ENCODE results near the gene PSMG3.
A peak's percentile ranks its signal among the peaks of the same experiment; 100 is the strongest.

PSMG3 gene

GRCh38 chr7:1557006-1557405 lies 12.8 kb downstream of the PSMG3 start:
- no peak for DNase-seq

- no peak for DNase-seq
Measured at GRCh38 chr7:1555813-1556543, 13.9 kb downstream of the PSMG3 start, which contains the start of gene TMEM184A. TMEM184A (minus strand) TSS chr7:1556205; CDS start chr7:1555484, 721 bp downstream.

GRCh38 chr7:1555046-1555812 lies 14.6 kb downstream of the PSMG3 start:
- DNase-seq = no peak

GRCh38 chr7:1554333-1555045 lies 15.3 kb downstream of the PSMG3 start:
- no peak for DNase-seq

- DNase-seq = no peak
Measured at GRCh38 chr7:1553512-1554210, 16.2 kb downstream of the PSMG3 start.

GRCh38 chr7:1552200-1552599 lies 17.6 kb downstream of the PSMG3 start:
- no peak for DNase-seq

GRCh38 chr7:1550846-1551155 lies 19.0 kb downstream of the PSMG3 start:
- no peak for DNase-seq

GRCh38 chr7:1550005-1550845 lies 19.6 kb downstream of the PSMG3 start:
- no peak for DNase-seq

GRCh38 chr7:1549357-1550004 lies 20.4 kb downstream of the PSMG3 start:
- DNase-seq = no peak

GRCh38 chr7:1548944-1549343 lies 20.9 kb downstream of the PSMG3 start:
- DNase-seq = no peak

- peak in 2 of 3 donors; percentile 39 to 47 for DNase-seq
Measured at GRCh38 chr7:1548438-1548831, 21.4 kb downstream of the PSMG3 start.

- no peak for DNase-seq
Measured at GRCh38 chr7:1547777-1548437, 21.9 kb downstream of the PSMG3 start.

- no peak for DNase-seq
Measured at GRCh38 chr7:1546909-1547776, 22.7 kb downstream of the PSMG3 start.

- no peak for DNase-seq
Measured at GRCh38 chr7:1546274-1546908, 23.4 kb downstream of the PSMG3 start.

GRCh38 chr7:1545417-1546246 lies 24.2 kb downstream of the PSMG3 start:
- no peak for DNase-seq

GRCh38 chr7:1544896-1545416 lies 24.9 kb downstream of the PSMG3 start:
- DNase-seq = no peak

GRCh38 chr7:1544178-1544895 lies 25.5 kb downstream of the PSMG3 start:
- peak; percentile 43 to 47 (median 46) for DNase-seq

GRCh38 chr7:1543826-1544177 lies 26.0 kb downstream of the PSMG3 start:
- no peak for DNase-seq
